ENCODE results near the gene SLC39A11. TPM values are rescaled to one million over a fixed set of nuclear protein-coding genes. Genes with fewer than 3 reads are reported as not detected.
"Not testable (repeated sequence)": the region's sequence is repeated elsewhere in the genome, so short reads cannot be mapped to it uniquely, and the experiment has no call there.

Gene SLC39A11
- total RNA-seq, 3 donors from 2014 or later: 31.6 to 71.6 (median 51.6) TPM

GRCh38 chr17:72938482-72938881 is 154.0 kb downstream of the SLC39A11 start:
- DNase-seq: no peak
- H3K9me3 ChIP-seq: no peaks in the 10 kb centered on the region
- no peaks in the 10 kb centered on the region for H3K36me3 ChIP-seq (ENCODE audit: low read depth)
- TF ChIP-seq, protein P1, sequence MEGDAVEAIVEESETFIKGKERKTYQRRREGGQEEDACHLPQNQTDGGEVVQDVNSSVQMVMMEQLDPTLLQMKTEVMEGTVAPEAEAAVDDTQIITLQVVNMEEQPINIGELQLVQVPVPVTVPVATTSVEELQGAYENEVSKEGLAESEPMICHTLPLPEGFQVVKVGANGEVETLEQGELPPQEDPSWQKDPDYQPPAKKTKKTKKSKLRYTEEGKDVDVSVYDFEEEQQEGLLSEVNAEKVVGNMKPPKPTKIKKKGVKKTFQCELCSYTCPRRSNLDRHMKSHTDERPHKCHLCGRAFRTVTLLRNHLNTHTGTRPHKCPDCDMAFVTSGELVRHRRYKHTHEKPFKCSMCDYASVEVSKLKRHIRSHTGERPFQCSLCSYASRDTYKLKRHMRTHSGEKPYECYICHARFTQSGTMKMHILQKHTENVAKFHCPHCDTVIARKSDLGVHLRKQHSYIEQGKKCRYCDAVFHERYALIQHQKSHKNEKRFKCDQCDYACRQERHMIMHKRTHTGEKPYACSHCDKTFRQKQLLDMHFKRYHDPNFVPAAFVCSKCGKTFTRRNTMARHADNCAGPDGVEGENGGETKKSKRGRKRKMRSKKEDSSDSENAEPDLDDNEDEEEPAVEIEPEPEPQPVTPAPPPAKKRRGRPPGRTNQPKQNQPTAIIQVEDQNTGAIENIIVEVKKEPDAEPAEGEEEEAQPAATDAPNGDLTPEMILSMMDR (IDR thresholded peaks at IDR 0.05): no peak
- H3K4me3 ChIP-seq: no peak overlapping the region
- no peak for ATAC-seq
- intact Hi-C loops (cut with DNase I, micrococcal nuclease): no loop called here
- no peaks in the 10 kb centered on the region for H3K4me1 ChIP-seq (ENCODE audit: low read depth)

DNA sequence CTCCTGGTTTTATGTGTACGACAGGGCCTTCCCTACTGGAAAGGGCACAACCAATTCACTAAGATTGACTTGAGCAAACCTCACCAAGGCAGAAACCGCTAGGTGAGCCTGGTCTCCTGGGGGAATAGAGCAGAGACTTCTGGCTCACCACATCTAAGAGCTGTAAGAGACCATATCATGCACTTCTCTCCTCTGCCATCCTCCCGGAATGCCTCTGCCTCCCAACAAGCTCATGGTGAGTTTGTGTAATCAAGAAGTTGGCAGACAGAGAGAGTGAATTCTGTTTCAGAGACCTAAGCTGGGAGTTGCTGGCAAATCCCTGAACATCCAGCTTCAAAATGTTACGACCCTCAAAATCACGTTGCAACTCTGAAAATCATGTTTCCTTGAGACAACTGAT is 154.8 kb downstream of the SLC39A11 start:
- TF ChIP-seq, protein P1 (IDR thresholded peaks at IDR 0.05): no peak
- intact Hi-C loops (cut with DNase I, micrococcal nuclease): no loop called here
- no peaks in the 10 kb centered on the region for H3K9me3 ChIP-seq
- DNase-seq (no peak), ATAC-seq (no peak)
- H3K36me3 ChIP-seq (ENCODE audit: low read depth): no peaks in the 10 kb centered on the region
- no peaks in the 10 kb centered on the region for H3K4me1 ChIP-seq (ENCODE audit: low read depth)
- H3K4me3 ChIP-seq: no peak overlapping the region

DNA sequence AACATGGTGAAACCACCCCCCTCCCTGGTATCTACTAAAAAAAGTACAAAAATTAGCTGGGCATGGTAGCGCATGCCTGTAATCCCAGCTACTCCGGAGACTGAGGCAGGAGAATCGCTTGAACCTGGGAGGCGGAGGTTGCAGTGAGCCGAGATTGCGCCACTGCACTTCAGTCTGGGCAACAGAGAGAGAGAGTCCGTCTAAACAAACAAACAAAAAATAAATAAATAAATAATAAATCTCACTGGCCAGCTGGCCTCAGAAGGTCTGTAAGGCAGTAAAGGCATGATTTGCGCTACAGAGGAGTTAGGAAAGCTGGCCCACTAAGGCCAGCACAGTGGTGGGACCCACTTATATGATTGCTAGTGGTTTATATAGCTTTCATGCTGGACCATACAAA is 155.2 kb downstream of the SLC39A11 start:
- DNase-seq; intact Hi-C loops (cut with DNase I, micrococcal nuclease); H3K4me1 ChIP-seq (ENCODE audit: low read depth); H3K36me3 ChIP-seq (ENCODE audit: low read depth); H3K4me3 ChIP-seq; ATAC-seq; H3K9me3 ChIP-seq: not testable (repeated sequence)

DNA sequence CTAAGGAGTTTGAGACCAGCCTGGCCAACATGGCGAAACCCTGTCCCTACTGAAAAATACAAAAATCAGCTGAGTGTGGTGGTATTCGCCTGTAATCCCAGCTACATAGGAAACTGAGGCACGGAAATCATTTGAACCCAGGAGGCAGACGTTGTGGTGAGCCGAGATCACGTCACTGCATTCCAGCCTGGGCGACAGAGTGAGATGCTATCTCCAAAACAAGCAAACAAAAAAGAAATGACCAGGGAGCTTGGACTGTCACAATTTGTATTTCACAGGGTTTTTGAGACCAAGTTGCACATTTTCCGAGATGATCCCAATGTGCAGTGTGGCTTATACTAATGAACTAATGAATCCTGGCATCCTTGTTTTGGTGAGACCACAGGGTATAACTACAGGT is 156.5 kb downstream of the SLC39A11 start:
- Histone ChIP-seq H3K9me3 (no peaks in the 10 kb centered on the region), H3K4me1 (ENCODE audit: low read depth) (no peaks in the 10 kb centered on the region), H3K4me3 (no peak overlapping the region), H3K36me3 (ENCODE audit: low read depth) (no peaks in the 10 kb centered on the region)
- intact Hi-C loops (cut with DNase I, micrococcal nuclease): no loop called here
- ATAC-seq (no peak), DNase-seq (no peak)
- TF ChIP-seq, protein P1 (IDR thresholded peaks at IDR 0.05): no peak

DNA sequence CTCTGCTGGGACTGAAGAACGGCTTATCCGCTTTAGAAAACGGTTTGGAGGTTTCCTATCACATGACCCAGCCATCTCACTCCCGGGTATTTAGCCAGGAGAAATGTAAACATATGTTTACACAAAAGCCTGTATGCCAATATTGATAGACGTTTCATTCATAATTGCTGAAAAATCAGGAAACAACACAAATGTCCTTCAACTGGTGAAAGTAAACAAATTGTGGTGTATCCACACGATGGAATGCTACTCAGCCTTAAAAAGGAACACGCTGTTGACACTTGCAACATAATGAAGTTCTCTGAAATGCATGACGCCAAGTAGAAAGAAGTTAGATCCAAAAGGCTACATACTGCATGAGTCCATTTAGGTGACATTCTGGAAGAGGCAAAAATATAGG is 157.6 kb downstream of the SLC39A11 start:
- no peak for ATAC-seq
- TF ChIP-seq, protein P1 (IDR thresholded peaks at IDR 0.05): no peak

GRCh38 chr17:72931635-72932034 is 160.9 kb downstream of the SLC39A11 start:
- Histone ChIP-seq H3K4me1 (ENCODE audit: low read depth) (no peaks in the 10 kb centered on the region), H3K4me3 (no peak overlapping the region), H3K9me3 (no peaks in the 10 kb centered on the region), H3K36me3 (ENCODE audit: low read depth) (no peaks in the 10 kb centered on the region)
- DNase-seq: no peak
- TF ChIP-seq, protein P1 (IDR thresholded peaks at IDR 0.05): no peak
- intact Hi-C loops (cut with DNase I, micrococcal nuclease): no loop called here
- no peak for ATAC-seq

More for the DNA sequence above, 157.6 kb downstream of the SLC39A11 start:
- no peaks in the 10 kb centered on the region for H3K4me1 ChIP-seq (ENCODE audit: low read depth)
- intact Hi-C loops (cut with DNase I, micrococcal nuclease): no loop called here
- no peaks in the 10 kb centered on the region for H3K9me3 ChIP-seq
- no peak for DNase-seq
- no peak overlapping the region for H3K4me3 ChIP-seq
- no peaks in the 10 kb centered on the region for H3K36me3 ChIP-seq (ENCODE audit: low read depth)
